HFF-Myc (cell line): ENCODE results near the gene NSUN7.
"Not testable (repeated sequence)": the region's sequence is repeated elsewhere in the genome, so short reads cannot be mapped to it uniquely, and the experiment has no call there.

Experiments used
- DNase-seq: peaks from one replicate; pipeline ENCODE4 v3.0.0-alpha.2; 2011; ENCODE audit warnings: low read depth; ENCODE audit errors: extremely low read depth
- H3K4me3 ChIP-seq: replicated peaks from 2 replicates; pipeline ENCODE4 v1.5.1; 2011; ENCODE audit warnings: low read depth, mild to moderate bottlenecking, control low read depth, low read length
- TF ChIP-seq, protein P1 (sequence below): IDR thresholded peaks from 2 replicates; pipeline ENCODE4 v1.5.1; 2012; ENCODE audit warnings: mild to moderate bottlenecking, low read depth, low read length, control low read depth; ENCODE audit errors: missing control alignments

The NSUN7 gene, protein sequence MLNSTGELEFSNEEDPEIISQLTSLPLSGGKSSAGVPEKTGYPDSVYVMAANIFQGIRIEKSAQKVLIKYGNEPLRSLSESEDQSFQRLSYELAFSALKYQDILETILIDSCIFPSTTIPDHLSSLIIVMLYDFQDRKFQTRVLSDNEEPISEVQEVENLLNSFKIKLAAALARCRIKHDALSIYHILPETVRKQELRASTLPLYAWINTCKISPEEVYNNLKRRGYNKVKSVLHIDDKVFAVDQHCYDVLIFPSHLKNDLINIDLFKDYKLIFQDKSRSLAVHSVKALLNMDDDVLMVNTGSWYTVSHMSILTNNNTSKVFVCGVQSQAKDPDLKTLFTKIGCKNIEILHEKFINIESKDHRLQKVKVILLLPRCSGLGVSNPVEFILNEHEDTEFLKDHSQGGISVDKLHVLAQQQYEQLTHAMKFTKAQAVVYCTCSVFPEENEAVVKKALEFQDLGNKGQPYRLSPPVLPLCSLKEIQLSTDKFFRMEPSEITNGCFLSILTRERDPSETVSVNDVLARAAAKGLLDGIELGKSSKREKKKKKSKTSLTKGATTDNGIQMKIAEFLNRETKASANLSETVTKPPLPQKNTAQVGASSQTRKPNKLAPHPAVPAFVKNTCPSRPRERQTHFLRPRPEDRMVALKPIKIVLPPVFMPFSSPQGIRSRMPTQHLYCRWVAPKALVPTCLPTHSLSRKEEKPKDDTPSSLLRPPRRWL

DNA sequence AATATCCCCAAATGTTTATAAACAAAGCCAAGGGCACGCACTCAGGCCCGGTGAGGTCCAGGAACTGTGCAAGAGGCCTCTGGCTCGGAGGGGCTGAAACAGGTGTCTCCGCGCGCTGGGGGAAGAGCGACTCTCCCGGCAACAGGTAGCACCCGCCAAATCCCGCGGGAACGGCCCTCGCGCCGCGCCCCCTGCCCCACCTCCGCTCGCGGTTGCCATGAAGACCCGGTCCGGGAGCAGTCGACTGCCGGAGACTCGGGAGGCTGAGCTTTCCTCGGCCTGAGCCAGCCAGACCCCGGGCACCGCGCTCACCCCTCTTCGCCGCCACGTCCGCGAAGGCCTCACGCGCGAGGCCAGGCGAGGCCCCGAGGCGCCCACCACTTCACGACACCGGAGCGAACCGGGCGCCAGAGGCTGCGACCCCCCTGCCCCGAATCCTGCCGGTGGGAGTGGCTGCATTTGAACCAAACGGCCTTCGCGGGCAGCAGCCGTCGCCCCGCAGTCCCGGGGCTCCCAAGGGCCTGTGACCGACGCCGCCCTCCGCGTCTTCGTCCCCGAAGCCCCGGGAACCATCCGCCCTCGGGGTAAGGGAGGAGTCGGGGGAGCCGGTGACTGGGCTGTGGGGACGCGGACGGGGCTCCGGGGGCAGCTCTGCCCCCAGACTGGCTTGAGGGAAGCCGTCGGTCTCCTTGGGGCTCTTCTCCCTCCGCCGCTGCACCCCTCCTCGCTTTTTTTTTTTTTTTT lies at the start of gene NSUN7:
Gene NSUN7 (plus strand): TSS at position 239 of the 744 bp plus-strand sequence. CDS start 739 bp downstream, outside the sequence.
- H3K4me3 ChIP-seq = peak within 1 kb of the TSS; percentile 25
- no peak for DNase-seq
- TF ChIP-seq, protein P1, sequence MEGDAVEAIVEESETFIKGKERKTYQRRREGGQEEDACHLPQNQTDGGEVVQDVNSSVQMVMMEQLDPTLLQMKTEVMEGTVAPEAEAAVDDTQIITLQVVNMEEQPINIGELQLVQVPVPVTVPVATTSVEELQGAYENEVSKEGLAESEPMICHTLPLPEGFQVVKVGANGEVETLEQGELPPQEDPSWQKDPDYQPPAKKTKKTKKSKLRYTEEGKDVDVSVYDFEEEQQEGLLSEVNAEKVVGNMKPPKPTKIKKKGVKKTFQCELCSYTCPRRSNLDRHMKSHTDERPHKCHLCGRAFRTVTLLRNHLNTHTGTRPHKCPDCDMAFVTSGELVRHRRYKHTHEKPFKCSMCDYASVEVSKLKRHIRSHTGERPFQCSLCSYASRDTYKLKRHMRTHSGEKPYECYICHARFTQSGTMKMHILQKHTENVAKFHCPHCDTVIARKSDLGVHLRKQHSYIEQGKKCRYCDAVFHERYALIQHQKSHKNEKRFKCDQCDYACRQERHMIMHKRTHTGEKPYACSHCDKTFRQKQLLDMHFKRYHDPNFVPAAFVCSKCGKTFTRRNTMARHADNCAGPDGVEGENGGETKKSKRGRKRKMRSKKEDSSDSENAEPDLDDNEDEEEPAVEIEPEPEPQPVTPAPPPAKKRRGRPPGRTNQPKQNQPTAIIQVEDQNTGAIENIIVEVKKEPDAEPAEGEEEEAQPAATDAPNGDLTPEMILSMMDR = no peak

DNA sequence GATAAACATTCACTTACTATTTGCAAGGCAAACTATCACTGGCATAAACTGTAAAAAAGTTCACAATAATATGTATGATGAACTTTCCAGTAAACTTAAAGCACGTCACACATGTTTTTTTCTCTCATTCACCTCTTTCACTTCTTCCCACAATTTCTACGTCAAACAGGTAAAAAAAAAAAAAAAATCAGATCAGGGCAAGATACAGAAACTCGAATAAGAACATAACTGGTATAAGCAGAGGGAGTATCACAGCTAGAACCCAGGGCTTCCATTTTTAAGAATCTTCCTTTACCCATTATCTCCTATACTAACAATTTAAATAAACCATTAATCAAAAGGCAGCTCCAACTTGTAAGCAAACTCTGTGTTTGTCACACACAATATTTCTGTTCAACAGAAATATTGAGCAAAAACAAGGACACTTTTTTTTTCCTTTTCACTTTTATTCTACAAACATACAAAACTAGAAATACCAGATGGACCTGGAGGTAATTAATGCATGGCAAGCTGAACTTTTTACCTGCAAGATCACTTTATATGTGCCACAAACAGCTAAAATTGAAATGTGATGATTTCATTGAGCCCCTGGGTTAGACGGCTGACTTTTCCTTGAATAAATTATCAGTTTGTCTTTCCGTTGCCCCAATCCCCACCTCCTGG lies 47.5 kb upstream of the NSUN7 start:
- no peak for DNase-seq
- TF ChIP-seq, protein P1 = no peak
- no peak overlapping the region for H3K4me3 ChIP-seq

DNA sequence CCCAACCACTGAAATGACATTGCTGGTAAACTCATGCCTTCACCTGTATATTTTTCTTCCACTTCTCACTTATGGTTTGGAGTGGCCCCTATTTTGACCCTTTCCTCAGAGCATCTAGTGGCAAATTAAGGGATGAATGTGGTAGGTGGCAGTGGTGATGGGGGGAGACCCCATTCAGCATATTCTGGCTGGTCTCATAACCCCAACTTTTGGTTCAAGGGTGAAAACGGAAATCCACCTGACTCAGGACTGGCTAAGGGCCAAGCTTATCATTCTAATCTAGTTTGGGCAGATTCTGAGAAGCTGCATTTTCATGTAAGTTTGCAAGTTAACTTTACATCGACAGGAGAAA lies 47.0 kb upstream of the NSUN7 start:
- TF ChIP-seq, protein P1 = no peak
- DNase-seq = no peak
- no peak overlapping the region for H3K4me3 ChIP-seq

DNA sequence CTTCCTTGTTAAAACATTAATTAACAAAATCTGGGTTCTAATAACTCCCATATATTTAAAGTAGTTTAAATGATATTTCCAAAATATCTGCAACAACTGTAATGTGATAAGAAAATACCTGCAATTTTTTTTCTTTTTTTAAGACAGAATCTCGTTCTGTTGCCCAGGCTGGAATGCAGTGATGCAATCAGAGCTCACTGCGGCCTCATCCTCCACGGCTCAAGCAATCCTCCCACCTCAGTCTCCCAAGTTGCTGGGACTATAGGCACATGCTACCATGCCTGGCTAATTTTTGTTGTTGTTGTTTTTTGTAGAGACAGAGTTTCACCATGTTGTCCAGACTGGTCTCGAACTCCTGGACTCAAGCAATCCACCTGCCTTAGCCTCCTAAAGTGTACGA lies 45.7 kb upstream of the NSUN7 start:
- TF ChIP-seq, protein P1 = no peak
- H3K4me3 ChIP-seq = no peak overlapping the region
- no peak for DNase-seq

DNA sequence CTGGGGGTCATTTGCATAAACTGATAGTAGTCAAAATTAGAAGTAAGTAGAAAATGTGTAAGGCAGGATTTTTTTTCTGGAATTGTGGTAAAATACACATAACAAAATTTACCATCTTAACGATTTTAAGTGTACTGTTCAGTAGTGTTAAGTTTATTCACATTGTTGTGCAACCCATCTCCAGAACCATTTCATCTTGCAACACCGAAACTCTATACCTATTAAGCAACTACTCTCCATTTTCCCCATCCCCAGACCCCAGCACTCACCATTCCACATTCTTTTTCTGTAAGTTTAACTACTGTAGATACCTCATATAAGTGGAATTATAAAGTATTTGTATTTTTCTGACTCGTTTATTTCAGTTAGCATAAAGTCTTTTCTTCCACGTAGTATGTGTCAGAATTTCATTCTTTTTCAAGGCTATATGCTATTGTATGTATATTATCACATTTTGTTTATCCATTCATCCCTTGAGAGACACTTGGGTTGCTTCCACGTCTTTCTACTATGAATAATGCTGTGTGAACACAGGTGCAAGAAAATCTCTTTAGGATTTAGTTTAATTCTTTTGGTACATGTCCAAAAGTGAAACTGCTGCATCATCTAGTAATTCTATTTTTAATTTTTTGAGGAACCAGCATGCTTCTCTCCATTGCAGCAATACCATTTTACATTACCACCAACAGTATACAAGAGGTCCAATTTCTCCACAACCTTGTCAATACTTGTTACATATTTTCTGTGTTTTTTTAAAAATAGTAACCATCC lies 39.1 kb upstream of the NSUN7 start:
- no peak overlapping the region for H3K4me3 ChIP-seq
- DNase-seq = no peak
- TF ChIP-seq, protein P1 = no peak

DNA sequence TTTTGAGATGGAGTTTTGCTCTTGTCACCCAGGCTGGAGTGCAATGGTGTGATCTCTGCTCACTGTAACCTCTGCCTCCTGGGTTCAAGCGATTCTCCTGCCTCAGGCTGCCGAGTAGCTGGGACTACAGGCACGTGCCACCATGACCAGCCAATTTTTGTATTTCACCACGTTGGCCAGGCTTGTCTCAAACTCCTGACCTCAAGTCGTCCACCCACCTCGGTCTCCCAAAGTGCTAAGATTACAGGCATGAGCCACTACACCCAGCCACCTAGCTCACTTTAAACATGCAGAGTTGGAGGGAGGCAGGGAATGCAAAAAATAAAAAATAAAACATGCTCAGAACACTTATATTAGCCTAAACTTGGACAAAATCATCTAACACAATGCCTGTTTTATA lies 36.8 kb upstream of the NSUN7 start:
- H3K4me3 ChIP-seq, DNase-seq: not testable (repeated sequence)
